GM12878 (cell line): ENCODE data around the gene FXYD6. TPM values are rescaled to one million over a fixed set of nuclear protein-coding genes. Genes with fewer than 3 reads are reported as not detected.

Experiments
- ATAC-seq: fragments of 200-7000 bp; cut with Tn5 transposase; 3 replicates; pipeline ENCODE4 v1.9.1; 2020; ENCODE audit warnings: mild to moderate bottlenecking, moderate library complexity
- BruUV-seq: library from RNA; stranded (reverse); fragments of 400-500 nt; replicated peaks from 2 replicates; lab custom pipeline; 2021; lab: Mats Ljungman, UMichigan
- CTCF ChIA-PET: fragments of 300-600 bp; sonication (Branson Sonifier 250); formaldehyde crosslinking; extraction: SDS; loops from one replicate; lab custom pipeline; 2021; ENCODE audit warnings: inconsistent platforms; lab: Yijun Ruan, JAX
- POLR2A ChIA-PET: fragments of 350-600 bp; formaldehyde crosslinking; extraction: SDS; loops from one replicate; lab custom pipeline; 2021; ENCODE audit warnings: inconsistent platforms; lab: Charles Lee
- RAD21 ChIA-PET: fragments of 300-600 bp; sonication (Branson Sonifier 250); formaldehyde crosslinking; loops from one replicate; lab custom pipeline; 2023; ENCODE audit warnings: antibody characterized with exemption; ENCODE audit not compliant: unreplicated experiment; lab: Charles Lee
- SMC1A ChIA-PET: fragments of 300-600 bp; sonication (Branson Sonifier 250); formaldehyde crosslinking; loops from one replicate; lab custom pipeline; 2023; ENCODE audit not compliant: unreplicated experiment, uncharacterized antibody; lab: Charles Lee
- DNase-seq: peaks from one replicate; pipeline ENCODE4 v3.0.0-alpha.2; 2011; ENCODE audit warnings: low read depth, low spot score
- FAIRE-seq: peaks from 3 replicates; lab custom pipeline; 2011; peaks lifted over from hg19 to GRCh38; lab: Jason Lieb, UNC
- H2AFZ ChIP-seq: 2 replicates; pipeline ENCODE4 v1.6.0; 2011; ENCODE audit warnings: low read depth, low read length, control low read depth; ENCODE audit not compliant: control insufficient read depth
- H3K27ac ChIP-seq: 2 replicates; pipeline ENCODE4 v1.5.1; 2011; ENCODE audit warnings: control low read depth; ENCODE audit not compliant: control insufficient read depth, insufficient read depth
- H3K27me3 ChIP-seq, 2 experiments: replicated peaks in 1 of 2; 2 replicates each; pipeline versions ENCODE4 v1.6.0 to v1.6.1; 2011; ENCODE audit warnings: low read length in 1 of 2; ENCODE audit not compliant: control insufficient read depth in 2 of 2, insufficient read depth in 2 of 2
- H3K36me3 ChIP-seq, 2 experiments: 2 replicates each; pipeline ENCODE4 v1.5.1; 2011; ENCODE audit warnings: low read length in 1 of 2; ENCODE audit not compliant: control insufficient read depth in 2 of 2, insufficient read depth in 2 of 2
- H3K4me1 ChIP-seq: 2 replicates; pipeline ENCODE4 v1.6.1; 2011; ENCODE audit warnings: mild to moderate bottlenecking, low read length, moderate library complexity, mixed read lengths; ENCODE audit not compliant: control insufficient read depth, insufficient read depth
- H3K4me2 ChIP-seq: 2 replicates; pipeline ENCODE4 v1.6.0; 2011; ENCODE audit warnings: control low read depth; ENCODE audit not compliant: control insufficient read depth, insufficient read depth
- H3K4me3 ChIP-seq: fragments of 200-600 bp; sonication (generic); 2 replicates; pipeline ENCODE4 v1.5.1; 2016
- H3K79me2 ChIP-seq: 2 replicates; pipeline ENCODE4 v1.6.0; 2011; ENCODE audit warnings: low read length; ENCODE audit not compliant: control insufficient read depth, insufficient read depth
- H3K9ac ChIP-seq: 2 replicates; pipeline ENCODE4 v1.8.0; 2011; ENCODE audit warnings: low read length, control low read depth, mixed read lengths; ENCODE audit not compliant: control insufficient read depth, insufficient read depth
- H3K9me3 ChIP-seq: replicated peaks from 3 replicates; pipeline ENCODE4 v1.5.1; 2011; ENCODE audit warnings: mild to moderate bottlenecking, low read length; ENCODE audit not compliant: control insufficient read depth, insufficient read depth
- H4K20me1 ChIP-seq: 2 replicates; pipeline ENCODE4 v1.6.0; 2011; ENCODE audit not compliant: control insufficient read depth, insufficient read depth
- BACH1 ChIP-seq: fragments of 450-650 bp; IDR thresholded peaks from 2 replicates; pipeline ENCODE4 v1.6.1; 2017; ENCODE audit warnings: mild to moderate bottlenecking, borderline replicate concordance
- CBX3 ChIP-seq: fragments of 200-600 bp; sonication (generic); IDR thresholded peaks from 2 replicates; pipeline ENCODE4 v1.6.1; 2016; ENCODE audit warnings: low read depth, borderline replicate concordance
- CTCF ChIP-seq, 3 experiments: IDR thresholded peaks in 2 of 3; conservative IDR thresholded peaks in 1 of 3; 2 replicates each; pipeline ENCODE4 v1.5.1; 2011; ENCODE audit warnings: low read depth in 3 of 3, low read length in 3 of 3, mild to moderate bottlenecking in 3 of 3, control low read depth in 2 of 3, moderate library complexity in 2 of 3, inconsistent platforms in 1 of 3, mixed read lengths in 1 of 3; ENCODE audit not compliant: control insufficient read depth in 2 of 3, insufficient read depth in 1 of 3; ENCODE audit errors: extremely low read depth in 1 of 3
- FOXK2 ChIP-seq: fragments of 450-650 bp; IDR thresholded peaks from 2 replicates; pipeline ENCODE4 v1.6.1; 2017; ENCODE audit warnings: mild to moderate bottlenecking, moderate library complexity
- JUND ChIP-seq: IDR thresholded peaks from 2 replicates; pipeline ENCODE4 v1.6.1; 2012; ENCODE audit warnings: low read depth, mild to moderate bottlenecking, low read length, improper control_type of control experiment, moderate library complexity
- MTA3 ChIP-seq: IDR thresholded peaks from 2 replicates; pipeline ENCODE4 v1.6.1; 2012; ENCODE audit warnings: low read length, inconsistent platforms, borderline replicate concordance
- NR2C1 ChIP-seq: fragments of 450-650 bp; IDR thresholded peaks from 2 replicates; pipeline ENCODE4 v1.6.1; 2017; ENCODE audit warnings: antibody characterized with exemption, mild to moderate bottlenecking, moderate library complexity
- RCOR1 ChIP-seq: conservative IDR thresholded peaks from 2 replicates; pipeline ENCODE4 v1.6.1; 2012; ENCODE audit warnings: low read depth, low read length, improper control_type of control experiment
- TCF3 ChIP-seq: IDR thresholded peaks from 2 replicates; pipeline ENCODE4 v1.6.1; 2012; ENCODE audit warnings: low read depth, mild to moderate bottlenecking, low read length, borderline replicate concordance; ENCODE audit not compliant: insufficient read depth
- WGBS: methylation state at CpG from one replicate; pipeline ENCODE4 v1.1.6; 2016; ENCODE audit warnings: low lambda C conversion rate; ENCODE audit not compliant: insufficient replicate concordance, insufficient coverage; ENCODE audit errors: missing lambda C conversion rate; 5-methylcytosine and 5-hydroxymethylcytosine counted together
- in situ Hi-C: fragments of 300-500 bp; cut with MboI; formaldehyde crosslinking; loops from 9 replicates; pipeline ENCODE4 v1.14.3; 2018; ENCODE audit warnings: mixed read lengths
- intact Hi-C: fragments of 100-400 bp; cut with micrococcal nuclease; formaldehyde crosslinking; loops from one replicate; pipeline ENCODE4 v1.14.2; 2022; ENCODE audit not compliant: unreplicated experiment
- polyA plus RNA-seq, 11 experiments: library from polyadenylated mRNA; depleted of rRNA in 4 of 11; unstranded in 6 of 11; stranded (reverse) in 5 of 11; fragments of >200 nt; fragmentation: Nextera tagmentation in 4 of 11; fragmentation: Illumina TruSeq in 1 of 11; extraction: Ambion mirVana in 4 of 11; extraction: Trizol in 1 of 11; gene quantifications; 1 replicate in 1 of 11; 2 replicates in 10 of 11; pipeline versions ENCODE4 v1.2.1 to v1.2.3, GENCODE V29; 2011 to 2016; ENCODE audit warnings: inconsistent platforms in 2 of 11, missing spikeins in 2 of 11, low read depth in 1 of 11
- total RNA-seq, 4 experiments: library from RNA; depleted of rRNA in 3 of 4; stranded (reverse); fragments of >200 nt in 3 of 4; fragmentation: Illumina TruSeq in 1 of 4; extraction: Trizol in 1 of 4; gene quantifications; 2 replicates each; pipeline versions ENCODE4 v1.2.1 to v1.2.3, GENCODE V29; 2013 to 2021

The FXYD6 gene
- total and polyA plus RNA-seq, 10 of the 15 experiments (the other 5 are each of a cell fraction or from before 2014, with no cell fraction given): 0.09 to 2.0 (median 0.23) TPM; not detected in 2

DNA sequence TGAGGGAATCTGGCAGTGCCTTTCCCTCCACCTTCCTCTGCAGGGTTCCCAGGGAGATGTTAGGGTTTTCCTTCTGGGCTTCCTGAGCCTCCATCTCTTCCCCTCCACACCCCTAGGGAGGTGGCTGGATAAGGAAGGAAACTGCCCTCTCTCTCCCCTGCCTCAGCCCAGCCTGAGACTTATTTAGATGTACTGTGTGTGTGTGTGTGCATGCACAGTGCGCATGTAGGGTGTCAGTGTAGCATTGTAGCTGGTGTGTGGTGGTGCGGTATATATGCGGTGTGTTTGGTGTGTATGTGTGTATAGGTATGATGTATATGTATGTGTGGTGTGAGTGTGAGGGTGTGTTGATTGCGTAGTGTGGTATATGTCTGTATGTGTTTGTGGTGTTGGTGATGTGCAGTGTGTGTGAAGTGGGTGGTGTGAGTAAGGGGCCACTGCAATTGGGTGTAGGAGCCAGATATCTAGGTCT, 1.5 kb downstream of the FXYD6 start (continued):
- no peak for TF ChIP-seq RCOR1
- TF ChIP-seq CTCF (IDR thresholded peaks at IDR 0.05 in 2 of 3, conservative IDR thresholded peaks at IDR 0.05 in 1 of 3; ENCODE audit: control insufficient read depth in 2 of 3, extremely low read depth in 1 of 3, insufficient read depth in 1 of 3, low read depth in 3 of 3, low read length in 3 of 3): no peak
- no peak for TF ChIP-seq JUND
- TF ChIP-seq FOXK2: no peak
- TF ChIP-seq CBX3: no peak
- no peak for TF ChIP-seq MTA3
- TF ChIP-seq TCF3: no peak
- TF ChIP-seq BACH1: no peak

DNA sequence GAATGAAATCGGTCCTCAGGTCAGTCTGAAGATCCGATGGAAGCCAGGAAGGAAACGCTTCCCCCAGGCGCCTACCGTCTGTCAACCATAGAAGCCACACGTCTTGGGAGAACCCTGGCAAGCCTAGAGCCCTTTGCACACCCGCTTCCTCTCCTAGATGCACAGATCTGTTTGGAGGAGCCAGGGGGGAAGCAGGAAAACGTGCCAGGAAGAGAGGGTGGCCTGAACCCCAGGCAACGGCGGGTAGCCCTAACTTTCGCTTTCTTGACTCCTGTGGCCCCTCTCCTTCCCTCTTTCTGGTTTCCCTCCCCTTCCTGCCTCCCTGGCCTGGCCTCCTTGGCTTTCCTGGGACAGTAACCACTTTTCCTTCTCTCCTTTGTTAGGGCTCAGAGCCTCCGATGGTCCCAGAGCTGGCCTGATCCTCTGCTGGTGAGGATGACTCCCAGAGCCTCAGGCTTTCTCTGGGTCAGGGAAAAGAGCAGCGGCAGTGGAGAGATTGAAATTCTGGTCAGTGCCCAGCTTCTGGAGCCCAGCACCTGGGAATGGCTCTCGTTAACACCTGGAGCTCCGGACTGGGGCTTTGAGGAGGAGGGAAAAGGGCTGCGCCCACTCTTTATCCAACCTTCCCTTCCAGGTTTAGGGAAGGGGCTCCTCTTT, 2.1 kb downstream of the FXYD6 start:
- in situ Hi-C loops: no loop called here
- DNase-seq (no peak), ATAC-seq (no peak), FAIRE-seq (no peak)
- no TSS peak for BruUV-seq
- no peaks in the 10 kb centered on the region for H3K4me1 ChIP-seq
- intact Hi-C loops: no loop called here
- peaks cover 14 to 18% of the 10 kb centered on the region in 2 experiments for H3K27me3 ChIP-seq
- H3K4me3 ChIP-seq: no peak overlapping the region
- H3K27ac ChIP-seq: no peak overlapping the region
- no peaks in the 10 kb centered on the region; the same call in 1 of the 2 replicates for H4K20me1 ChIP-seq
- no peaks in the 10 kb centered on the region for H3K36me3 ChIP-seq
- H3K4me2 ChIP-seq: no peak overlapping the region
- RAD21 ChIA-PET: no interaction called here
- CTCF ChIA-PET: no interaction called here
- no peak for TF ChIP-seq NR2C1
- H3K9me3 ChIP-seq: no peaks in the 10 kb centered on the region
- SMC1A ChIA-PET: no interaction called here
- H3K9ac ChIP-seq: no peak overlapping the region
- WGBS: 22% methylated on average over 16 of the region's 16 CpGs
- POLR2A ChIA-PET: no interaction called here
- H2AFZ ChIP-seq: no peak overlapping the region
- no peaks in the 10 kb centered on the region for H3K79me2 ChIP-seq
